ENCODE results near the gene LPIN1. TPM values are rescaled to one million over a fixed set of nuclear protein-coding genes. Genes with fewer than 3 reads are reported as not detected.

The LPIN1 gene
- total RNA-seq, 1 experiment from 2014 or later: 45.8 TPM

DNA sequence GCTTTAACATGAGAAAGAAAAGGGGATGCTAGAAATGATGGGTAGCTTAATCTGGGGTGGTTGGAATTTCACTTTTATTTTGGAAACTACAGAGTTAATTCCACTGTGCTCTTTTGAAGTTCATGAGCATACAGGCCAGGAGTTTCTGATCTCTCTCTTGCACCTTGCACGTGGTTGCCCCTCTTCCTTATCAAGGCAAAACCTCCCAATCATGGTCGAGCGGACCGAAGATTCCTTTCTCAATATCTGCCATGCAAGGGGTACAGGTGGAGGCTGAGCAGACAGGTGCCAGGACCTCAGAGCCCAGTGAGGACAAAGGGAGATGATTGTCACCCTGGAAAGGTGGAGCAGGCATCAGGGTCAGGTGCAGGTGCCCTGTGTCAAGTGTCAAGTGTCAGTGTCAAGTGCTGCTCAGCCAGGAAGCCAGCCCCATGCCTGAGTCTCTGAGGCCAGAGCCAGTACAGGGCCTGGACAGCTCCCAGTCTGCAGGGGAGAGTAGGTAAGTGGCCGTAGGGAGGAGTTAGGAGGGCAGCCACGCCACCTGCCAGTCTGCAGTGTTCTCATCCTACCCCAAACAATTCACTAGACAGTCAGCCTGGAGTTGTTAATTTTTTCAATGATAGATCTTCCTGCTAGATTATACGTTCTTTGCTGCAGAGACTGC, 42.2 kb downstream of the LPIN1 start:
- in situ Hi-C loops (cut with HindIII; ENCODE audit: low pct_unique_long_range_greater_than_20kb, low sequenced_read_pairs): loop anchor here (25.0 kb wide), 1 partner anchor 101 kb away; no protein-coding TSS in a partner anchor
- DNase-seq (ENCODE audit: low read depth, low spot score): no peak

DNA sequence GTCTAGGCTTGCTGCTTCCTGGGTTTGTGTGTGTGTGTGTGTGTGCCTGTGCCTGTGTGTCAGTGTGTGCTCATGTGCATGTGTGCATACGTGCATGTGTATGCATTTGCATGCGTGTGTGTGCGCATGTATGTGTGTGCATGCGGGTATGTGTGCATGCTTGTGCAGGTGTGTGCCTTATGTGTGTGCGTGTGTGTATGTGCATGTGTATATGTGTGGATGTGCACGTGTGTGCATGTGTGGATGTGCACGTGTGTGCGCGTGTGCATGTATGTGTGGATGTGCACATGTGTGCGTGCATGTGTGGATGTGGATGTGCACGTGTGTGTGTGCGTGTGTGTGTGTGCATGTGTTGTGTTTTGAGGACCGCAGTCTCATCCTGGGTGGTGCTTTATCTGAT, 42.8 kb downstream of the LPIN1 start:
- in situ Hi-C loops (cut with HindIII; ENCODE audit: low pct_unique_long_range_greater_than_20kb, low sequenced_read_pairs): loop anchor here (25.0 kb wide), 1 partner anchor 102 kb away; no protein-coding TSS in a partner anchor
- no peak for DNase-seq (ENCODE audit: low read depth, low spot score)

DNA sequence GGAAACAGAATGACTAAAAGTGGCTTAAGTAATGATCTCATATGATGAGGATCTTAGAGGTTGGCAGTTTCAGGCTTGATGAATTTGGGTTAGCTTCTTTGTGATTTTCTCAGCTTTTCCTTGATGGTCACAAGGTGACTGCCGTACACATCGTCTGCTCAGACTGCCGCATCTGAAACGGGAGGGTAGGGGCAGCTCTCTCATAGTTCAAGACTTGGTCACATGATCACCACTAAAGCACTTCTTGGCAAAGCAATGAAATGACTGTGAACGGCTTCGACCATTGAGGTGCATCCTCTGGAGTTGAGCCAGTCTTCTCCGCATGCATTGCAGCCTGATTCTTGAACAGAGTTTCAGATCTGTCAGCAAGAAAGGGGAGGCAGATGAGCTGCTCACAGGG, 43.8 kb downstream of the LPIN1 start:
- no peak for DNase-seq (ENCODE audit: low read depth, low spot score)

DNA sequence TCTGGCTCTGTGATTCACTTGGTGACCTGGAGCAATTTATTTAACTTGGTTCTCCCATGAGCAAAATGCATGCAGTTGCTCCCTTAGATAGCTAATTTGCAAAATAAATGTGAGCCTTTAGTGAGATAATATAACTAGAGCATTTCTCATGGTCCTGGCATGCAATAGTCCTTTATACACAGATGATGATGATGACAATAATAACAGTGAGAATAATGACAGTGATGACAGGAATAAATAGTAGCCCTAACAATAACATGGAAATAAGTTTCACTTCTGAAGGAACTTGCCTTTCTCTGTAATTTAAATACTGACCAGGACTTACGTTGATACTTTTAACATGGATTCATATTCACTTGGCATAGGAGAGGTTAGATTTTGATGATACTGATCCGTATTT, 49.2 kb downstream of the LPIN1 start:
- DNase-seq (ENCODE audit: low read depth, low spot score): no peak
- in situ Hi-C loops (cut with HindIII; ENCODE audit: low pct_unique_long_range_greater_than_20kb, low sequenced_read_pairs): loop anchor here (25.0 kb wide), 1 partner anchor 108 kb away; no protein-coding TSS in a partner anchor

More for the DNA sequence above, 43.8 kb downstream of the LPIN1 start:
- in situ Hi-C loops (cut with HindIII; ENCODE audit: low pct_unique_long_range_greater_than_20kb, low sequenced_read_pairs): loop anchor here (25.0 kb wide), 1 partner anchor 103 kb away; no protein-coding TSS in a partner anchor

DNA sequence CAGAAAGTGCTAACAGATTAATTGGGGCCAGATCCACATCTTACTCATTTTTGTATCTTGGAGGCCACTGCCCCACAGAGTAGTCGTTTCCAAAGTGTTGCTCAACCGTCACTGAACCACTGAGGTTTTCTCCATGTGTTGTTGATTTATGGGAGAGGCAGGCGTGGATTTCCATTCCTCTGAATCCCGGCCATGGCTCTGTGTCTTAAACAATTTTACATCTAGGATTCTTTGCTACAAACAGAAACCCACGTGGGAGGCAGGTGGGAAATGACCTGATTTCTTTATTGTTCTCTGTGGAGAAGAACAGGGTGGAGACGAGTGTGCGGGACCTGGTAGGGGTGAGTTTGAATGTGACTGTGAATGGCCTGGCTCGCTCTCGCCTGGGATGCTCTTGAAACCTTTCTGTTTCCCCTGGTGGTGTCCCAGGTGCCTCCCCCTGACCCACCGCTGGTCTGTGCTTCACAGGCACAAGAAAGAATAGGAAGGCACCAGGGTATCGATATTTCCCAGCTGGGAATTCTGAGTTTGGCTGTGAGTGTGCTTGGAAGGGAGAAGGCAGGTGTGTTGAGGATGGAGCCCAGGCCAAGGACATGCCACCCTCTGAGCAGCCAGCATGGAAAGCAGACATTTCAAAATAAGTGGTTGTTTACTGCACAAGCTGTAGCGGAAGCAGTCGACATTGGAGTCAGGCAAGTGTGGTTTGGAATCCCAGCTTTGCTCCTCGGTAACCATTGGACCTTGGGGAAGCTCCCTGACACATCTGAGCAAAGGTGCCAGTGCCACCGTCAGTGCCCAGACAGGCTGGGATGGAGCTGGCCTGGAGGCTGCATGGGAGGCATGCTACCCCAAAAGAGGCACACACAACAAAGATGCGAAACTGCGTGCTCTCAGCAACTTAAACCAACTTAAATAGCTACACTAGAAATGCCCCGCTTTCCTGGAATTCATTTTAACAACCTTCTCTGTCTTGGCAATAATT, 50.0 kb downstream of the LPIN1 start:
- in situ Hi-C loops (cut with HindIII; ENCODE audit: low pct_unique_long_range_greater_than_20kb, low sequenced_read_pairs): loop anchor here (25.0 kb wide), 1 partner anchor 109 kb away; no protein-coding TSS in a partner anchor
- no peak for DNase-seq (ENCODE audit: low read depth, low spot score)

DNA sequence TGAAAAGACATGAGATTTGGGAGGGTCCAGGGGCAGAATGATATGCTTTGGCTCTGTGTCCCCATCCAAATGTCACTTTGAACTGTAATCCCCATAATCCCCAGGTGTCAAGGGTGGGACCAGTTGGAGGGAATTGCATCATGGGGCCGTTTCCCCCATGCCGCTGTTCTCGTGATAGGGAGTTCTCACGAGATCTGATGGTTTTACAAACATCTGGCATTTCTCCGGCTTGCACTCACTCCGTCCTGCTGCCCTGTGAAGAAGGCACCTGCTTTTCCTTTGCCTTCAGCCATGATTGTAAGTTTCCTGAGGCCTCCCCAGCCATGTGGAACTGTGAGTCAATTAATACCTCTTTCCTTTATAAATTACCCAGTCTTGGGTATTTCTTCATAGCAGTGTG, 51.4 kb downstream of the LPIN1 start:
- in situ Hi-C loops (cut with HindIII; ENCODE audit: low pct_unique_long_range_greater_than_20kb, low sequenced_read_pairs): loop anchor here (25.0 kb wide), 1 partner anchor 111 kb away; no protein-coding TSS in a partner anchor
- no peak for DNase-seq (ENCODE audit: low read depth, low spot score)

DNA sequence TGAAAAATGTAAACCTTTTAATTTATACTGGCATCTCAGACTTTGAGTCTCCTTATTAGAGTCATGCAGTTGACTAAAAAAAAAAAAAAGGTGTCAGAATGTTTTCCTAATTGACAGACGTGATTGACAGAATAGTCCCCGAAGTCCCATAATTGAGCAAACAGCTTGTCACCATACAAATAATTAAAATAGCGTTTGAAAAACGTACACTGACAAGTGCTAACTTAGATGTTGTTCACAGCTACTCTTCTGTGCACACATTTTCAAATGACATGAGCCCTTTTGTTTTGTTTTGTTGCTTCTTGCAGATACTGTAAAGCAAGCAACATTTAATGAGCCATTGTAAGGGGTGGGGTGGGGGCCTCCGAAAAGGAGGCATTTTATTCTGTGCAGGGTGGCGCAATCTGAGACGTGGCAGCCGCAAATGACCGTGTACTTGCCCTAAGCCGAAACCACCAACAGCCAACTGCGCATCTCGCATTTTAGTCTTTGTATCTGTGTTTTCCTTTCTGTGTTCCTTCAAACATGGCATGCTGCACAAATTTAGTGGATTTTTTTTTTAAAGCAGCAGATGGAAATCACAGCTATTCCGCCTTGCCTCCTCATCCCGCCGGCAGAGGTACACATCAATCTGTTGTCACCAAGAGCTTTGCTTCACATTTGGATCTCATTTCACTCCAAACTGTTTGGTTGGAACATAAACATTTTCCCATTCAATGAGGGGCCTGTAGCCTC, 52.4 kb downstream of the LPIN1 start:
- in situ Hi-C loops (cut with HindIII; ENCODE audit: low pct_unique_long_range_greater_than_20kb, low sequenced_read_pairs): loop anchor here (25.0 kb wide), 1 partner anchor 112 kb away; no protein-coding TSS in a partner anchor
- DNase-seq (ENCODE audit: low read depth, low spot score): no peak

DNA sequence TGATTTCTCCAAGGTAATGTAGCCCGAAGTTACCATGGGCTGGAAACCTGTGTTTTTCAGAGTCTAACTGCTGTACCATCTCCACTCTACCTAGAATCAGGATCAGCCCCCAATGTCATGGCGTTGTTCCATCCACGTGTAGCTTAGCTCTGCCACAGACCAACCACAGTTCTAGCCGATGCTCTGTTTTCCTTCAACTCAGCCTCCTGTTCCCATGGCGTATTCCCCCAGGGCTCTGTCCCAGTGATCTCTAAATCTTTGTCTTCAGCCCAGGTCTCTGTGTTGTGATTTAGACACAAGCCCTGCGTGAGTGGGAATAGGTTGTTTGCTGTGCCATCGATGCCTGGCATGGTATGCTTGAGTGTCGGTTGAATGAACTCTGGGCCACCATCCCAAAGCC, 53.4 kb downstream of the LPIN1 start:
- in situ Hi-C loops (cut with HindIII; ENCODE audit: low pct_unique_long_range_greater_than_20kb, low sequenced_read_pairs): loop anchor here (25.0 kb wide), 1 partner anchor 113 kb away; no protein-coding TSS in a partner anchor

DNA sequence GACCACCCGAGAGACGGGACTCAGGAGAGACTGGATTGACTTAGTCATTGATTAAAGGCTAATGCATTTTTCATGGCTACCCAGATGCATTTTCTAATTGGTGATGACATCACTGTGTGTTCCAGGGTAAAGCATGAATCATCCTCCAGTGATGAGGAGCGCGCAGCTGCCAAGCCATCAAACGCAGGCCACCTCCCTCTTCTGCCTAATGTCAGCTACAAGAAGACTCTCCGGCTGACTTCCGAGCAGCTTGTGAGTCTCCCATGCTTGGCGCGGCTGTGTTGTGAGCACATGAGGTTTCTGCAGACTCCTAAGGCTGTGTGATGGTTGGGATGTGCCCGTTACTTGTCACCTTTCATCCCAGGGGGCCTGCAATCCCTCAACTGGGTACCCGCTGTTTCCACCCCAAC, 56.4 kb downstream of the LPIN1 start:
- no peak for DNase-seq (ENCODE audit: low read depth, low spot score)
- in situ Hi-C loops (cut with HindIII; ENCODE audit: low pct_unique_long_range_greater_than_20kb, low sequenced_read_pairs): no loop called here

More for the DNA sequence above, 53.4 kb downstream of the LPIN1 start:
- no peak for DNase-seq (ENCODE audit: low read depth, low spot score)

DNA sequence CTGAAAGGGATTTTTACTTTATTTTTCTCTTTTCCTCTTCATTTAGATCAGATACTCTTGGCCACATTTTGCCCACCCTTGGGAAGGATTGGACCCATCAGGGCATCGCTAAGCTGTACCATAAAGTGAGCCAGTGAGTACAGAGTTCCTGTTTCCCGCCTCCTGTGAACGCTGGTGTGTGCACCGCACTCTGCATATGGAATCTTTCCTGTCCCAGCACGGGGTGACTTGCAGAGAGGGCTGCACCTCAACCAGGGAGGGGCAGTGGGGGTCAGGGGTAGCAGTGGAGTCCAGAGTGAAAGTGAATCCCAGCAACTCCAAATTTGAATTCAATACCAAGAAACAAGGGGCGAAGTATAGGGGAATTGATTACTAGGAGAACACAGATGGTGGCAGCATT, 58.6 kb downstream of the LPIN1 start:
- in situ Hi-C loops (cut with HindIII; ENCODE audit: low pct_unique_long_range_greater_than_20kb, low sequenced_read_pairs): no loop called here
- DNase-seq (ENCODE audit: low read depth, low spot score): no peak

DNA sequence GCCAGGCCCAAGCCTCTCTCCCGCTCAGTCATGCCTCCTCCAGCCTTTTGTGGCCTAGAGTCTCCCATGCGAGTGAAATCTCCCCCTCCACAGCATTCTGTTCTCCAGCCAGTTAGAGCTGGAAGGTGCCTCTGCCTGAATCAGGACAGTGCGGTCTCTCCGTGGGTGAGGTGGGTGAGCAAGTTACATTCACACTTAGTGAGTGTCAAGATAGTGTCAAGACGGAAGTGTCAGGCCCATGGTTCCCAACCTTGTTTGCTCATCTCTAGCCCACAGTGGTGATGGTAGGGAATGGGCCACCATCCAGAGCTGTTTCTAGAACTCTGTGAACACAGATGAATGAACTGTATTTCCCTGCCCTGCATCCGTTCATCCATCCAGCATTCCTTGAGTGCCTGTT, 59.5 kb downstream of the LPIN1 start:
- DNase-seq (ENCODE audit: low read depth, low spot score): no peak
- in situ Hi-C loops (cut with HindIII; ENCODE audit: low pct_unique_long_range_greater_than_20kb, low sequenced_read_pairs): no loop called here

DNA sequence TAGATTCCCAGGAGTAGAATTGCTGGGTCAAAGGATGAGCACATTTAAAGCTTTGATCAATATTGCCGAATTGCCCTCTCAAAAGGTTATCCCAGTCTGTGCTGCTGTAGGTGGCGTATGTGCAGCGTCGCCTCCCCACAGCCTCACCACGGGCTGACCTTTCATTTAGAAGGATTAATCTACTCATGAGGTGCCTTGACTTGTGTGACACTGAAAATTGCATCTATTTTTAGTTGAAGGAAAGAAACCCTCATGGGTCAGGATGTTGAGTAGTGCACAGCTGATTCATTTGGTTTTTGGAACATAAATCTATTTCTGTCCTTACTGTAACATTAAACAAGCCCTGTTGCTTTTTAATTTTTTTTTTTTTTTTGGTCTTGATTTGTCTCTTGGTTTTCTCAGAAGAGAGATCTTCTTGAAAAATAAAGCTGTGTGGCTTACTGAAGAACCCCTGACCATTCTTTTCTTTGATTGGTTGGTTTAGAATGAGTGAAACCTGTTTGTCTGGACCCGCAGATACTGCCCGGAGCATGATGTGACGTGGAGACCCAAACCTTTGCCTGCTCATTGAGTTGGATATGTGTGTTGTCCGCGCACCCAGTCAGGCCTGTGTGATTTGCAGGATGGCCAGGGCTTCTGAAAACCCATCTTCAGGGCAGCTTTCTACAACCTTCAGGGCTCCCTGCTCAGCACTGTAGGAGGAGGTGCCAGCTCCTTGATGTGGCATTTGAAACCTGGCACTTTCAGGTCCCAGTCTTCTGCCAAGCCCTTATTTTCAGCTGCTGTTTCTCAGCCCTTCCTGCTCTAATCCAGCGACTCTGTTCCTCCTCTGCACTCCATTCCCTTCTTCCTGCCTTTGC, 61.0 kb downstream of the LPIN1 start:
- no peak for DNase-seq (ENCODE audit: low read depth, low spot score)

DNA sequence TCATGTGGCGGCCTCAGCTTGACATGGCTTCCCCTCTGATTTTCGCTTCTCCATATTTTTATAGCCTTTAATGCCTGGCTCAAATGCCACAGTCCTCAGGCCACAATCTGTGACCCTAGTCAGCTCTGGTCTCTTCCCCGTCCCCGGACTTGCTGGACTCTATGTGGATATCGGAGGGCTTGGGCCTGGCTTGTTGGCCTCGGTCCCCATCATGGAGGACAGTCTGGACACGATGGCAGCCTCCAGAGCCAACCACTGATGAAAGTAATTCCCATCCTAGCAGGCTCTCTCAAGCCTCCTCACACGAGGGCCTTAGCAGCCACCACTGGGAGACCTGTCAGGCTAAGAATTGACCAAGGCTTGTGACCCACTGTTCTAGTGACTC, 61.6 kb downstream of the LPIN1 start:
- in situ Hi-C loops (cut with HindIII; ENCODE audit: low pct_unique_long_range_greater_than_20kb, low sequenced_read_pairs): no loop called here
- no peak for DNase-seq (ENCODE audit: low read depth, low spot score)

More for the DNA sequence above, 61.0 kb downstream of the LPIN1 start:
- in situ Hi-C loops (cut with HindIII; ENCODE audit: low pct_unique_long_range_greater_than_20kb, low sequenced_read_pairs): no loop called here

DNA sequence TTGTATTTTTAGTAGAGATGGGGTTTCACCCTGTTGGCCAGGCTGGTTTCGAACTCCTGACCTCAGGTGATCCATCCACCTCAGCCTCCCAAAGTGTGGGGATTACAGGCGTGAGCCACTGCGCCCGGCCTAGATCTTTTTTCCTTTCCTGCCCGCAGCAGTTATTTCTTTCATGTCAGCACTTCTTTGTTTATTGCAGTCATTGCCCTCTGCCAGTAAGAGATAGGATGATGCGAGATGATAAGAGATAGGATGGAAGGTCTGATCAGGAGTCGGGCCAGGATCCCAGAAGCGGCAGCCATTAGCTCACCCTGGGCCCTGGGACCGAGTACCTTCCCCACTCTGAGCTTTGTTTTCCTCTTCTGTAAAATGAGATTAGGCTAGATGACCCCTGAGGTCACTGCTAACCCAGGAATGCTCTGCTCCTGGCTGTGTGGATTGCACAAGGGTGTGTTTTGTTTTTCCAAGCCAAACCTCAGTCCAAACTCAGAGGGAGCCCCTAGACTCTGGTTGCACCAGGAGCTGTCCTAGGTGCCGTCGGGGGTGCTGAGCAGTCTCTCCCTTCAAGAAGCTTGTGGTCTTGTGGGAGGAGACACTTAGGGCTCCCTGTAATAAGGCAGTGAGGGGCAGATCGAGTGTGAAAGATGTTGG, 63.3 kb downstream of the LPIN1 start:
- in situ Hi-C loops (cut with HindIII; ENCODE audit: low pct_unique_long_range_greater_than_20kb, low sequenced_read_pairs): no loop called here
- DNase-seq (ENCODE audit: low read depth, low spot score): no peak

DNA sequence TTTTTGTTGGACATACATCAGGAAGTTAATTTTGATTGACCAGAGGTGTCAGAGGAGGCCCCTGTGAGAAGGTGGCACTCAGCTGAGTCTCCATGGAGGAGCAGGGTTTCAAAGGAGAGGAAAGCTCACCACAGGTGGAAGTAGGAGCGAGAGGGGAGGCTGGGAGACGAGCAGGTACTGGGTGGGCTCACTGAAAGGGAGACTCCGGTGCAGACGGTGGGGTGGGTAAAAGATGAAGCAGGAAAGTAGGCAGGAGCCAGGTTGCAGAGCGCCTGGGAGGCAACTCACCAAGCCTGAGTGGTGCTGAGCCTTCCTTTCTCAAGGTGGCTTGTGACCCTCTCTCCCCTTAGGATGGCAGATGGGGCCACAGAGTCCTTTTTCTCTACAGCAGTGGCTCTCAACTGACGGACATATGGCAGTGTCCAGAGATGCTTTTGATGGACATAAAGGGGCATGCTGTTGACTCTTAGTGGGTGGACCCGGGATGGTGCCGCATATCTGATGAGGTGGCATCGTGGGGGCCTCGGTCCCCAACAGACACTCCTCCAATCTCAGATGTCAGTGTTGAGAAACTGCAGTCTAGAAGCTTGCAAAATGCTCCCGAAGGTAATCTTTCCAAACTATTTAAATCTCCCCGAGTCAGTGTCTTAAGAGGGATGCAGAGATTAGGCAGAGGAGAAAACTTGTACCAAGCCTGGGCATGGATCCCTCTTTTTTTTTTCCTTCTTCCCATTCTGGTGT, 64.0 kb downstream of the LPIN1 start:
- DNase-seq (ENCODE audit: low read depth, low spot score): no peak
- in situ Hi-C loops (cut with HindIII; ENCODE audit: low pct_unique_long_range_greater_than_20kb, low sequenced_read_pairs): no loop called here

Data from SK-MEL-5 (cell line).